ENCODE measurements around the gene RAB4B. TPM values are rescaled to one million over a fixed set of nuclear protein-coding genes. Genes with fewer than 3 reads are reported as not detected.
A peak's percentile ranks its signal among the peaks of the same experiment; 100 is the strongest.
"Not testable (repeated sequence)": the region's sequence is repeated elsewhere in the genome, so short reads cannot be mapped to it uniquely, and the experiment has no call there.

Gene RAB4B
- total RNA-seq, 8 experiments from 2014 or later: 14.5 to 23.0 (median 19.4) TPM

GRCh38 chr19:40776932-40777644 lies 959 bp upstream of the RAB4B start:
- Histone ChIP-seq H3K4me3 (peak overlapping the region; percentile 38 to 65 (median 53)), H3K4me1 (replicated peaks in 1 of 2) (peaks cover 4% of the 10 kb centered on the region in 2 donors), H3K27ac (peak overlapping the region; percentile 98 to 100)
- peak; percentile 60 to 70 (median 62) for ATAC-seq (replicated peaks in 6 of 8)
- WGBS, 10 experiments: 0 to 40% (median 27%) methylated on average over 2 to 6 of the region's 13 CpGs; no CpG with 5 or more reads in 3 of the 10 experiments
- in situ Hi-C loops (cut with MboI; ENCODE audit: low pct_unique_long_range_greater_than_20kb in 2 of 9, low sequenced_read_pairs in 9 of 9, unreplicated experiment in 9 of 9): no loop called here

GRCh38 chr19:40777645-40777936 lies 456 bp upstream of the RAB4B start:
- WGBS, 10 experiments: 0 to 17% (median 0%) methylated on average over 1 to 7 of the region's 10 CpGs; no CpG with 5 or more reads in 4 of the 10 experiments
- no peak for ATAC-seq (replicated peaks in 6 of 8)
- in situ Hi-C loops (cut with MboI; ENCODE audit: low pct_unique_long_range_greater_than_20kb in 2 of 9, low sequenced_read_pairs in 9 of 9, unreplicated experiment in 9 of 9): no loop called here
- peaks cover 4% of the 10 kb centered on the region in 2 donors for H3K4me1 ChIP-seq (replicated peaks in 1 of 2)
- peak overlapping the region; percentile 38 to 65 (median 53) for H3K4me3 ChIP-seq
- peak overlapping the region; percentile 98 to 100 for H3K27ac ChIP-seq

DNA sequence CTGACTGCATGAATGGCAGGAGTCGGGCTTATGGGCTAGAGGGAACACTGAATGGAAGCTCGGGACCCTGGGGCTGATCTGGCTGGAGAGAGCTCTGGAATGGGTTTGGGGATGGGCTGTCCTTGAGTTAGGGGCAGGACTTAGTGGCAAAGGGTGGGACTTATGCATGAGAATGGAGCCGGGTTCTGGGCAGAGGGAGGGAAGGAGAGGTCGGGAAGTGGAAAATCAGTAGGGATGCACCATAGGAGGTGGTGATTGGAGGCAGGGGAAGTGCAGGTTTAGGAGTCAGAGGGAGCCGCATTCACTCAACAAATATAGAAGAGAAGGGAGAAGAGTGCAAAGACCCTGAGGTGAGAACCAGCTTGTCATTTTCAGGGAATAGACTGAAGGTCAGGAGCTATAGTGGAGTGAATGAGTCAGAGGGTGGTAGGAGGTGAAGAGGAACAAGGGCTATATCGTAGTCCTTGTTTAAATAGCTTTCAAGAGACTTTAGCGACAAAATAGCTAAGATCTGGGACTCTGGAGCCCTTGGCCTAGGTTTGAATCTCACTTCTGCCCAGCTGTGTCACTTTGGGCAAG lies 748 bp downstream of the RAB4B start:
- in situ Hi-C loops (cut with MboI; ENCODE audit: low pct_unique_long_range_greater_than_20kb in 2 of 9, low sequenced_read_pairs in 9 of 9, unreplicated experiment in 9 of 9): no loop called here
- Histone ChIP-seq H3K4me3 (peak overlapping the region; percentile 56 to 65 (median 64)), H3K4me1 (replicated peaks in 1 of 2) (peaks cover 4% of the 10 kb centered on the region in 2 donors), H3K27ac (peak overlapping the region; percentile 91 to 92)
- 0 to 38% (median 0%) methylated on average over 1 to 4 of the region's 7 CpGs; no CpG with 5 or more reads in 2 of the 10 experiments for WGBS, 10 experiments
- ATAC-seq (replicated peaks in 6 of 8): peak in 2 of 8 experiments; percentile 0 to 60

DNA sequence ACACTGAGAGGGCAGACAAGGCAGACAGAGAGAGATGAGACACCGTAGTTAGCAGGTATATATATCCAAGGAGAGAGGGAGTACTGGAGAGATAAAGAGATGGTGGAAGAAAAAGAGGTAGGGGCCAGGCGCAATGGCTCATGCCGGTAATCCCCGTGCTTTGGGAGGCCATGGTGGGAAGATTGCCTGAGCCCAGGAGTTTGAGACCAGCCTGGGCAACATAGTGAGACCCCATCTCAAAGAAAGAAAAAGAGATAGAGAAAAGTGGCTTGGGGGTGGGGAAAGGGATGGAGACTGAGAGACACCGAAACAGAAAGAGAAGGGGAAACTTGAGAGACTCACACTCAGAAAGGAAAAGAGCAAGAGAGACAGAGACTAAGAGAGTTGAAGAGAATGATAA lies 2.5 kb downstream of the RAB4B start:
- no peak for ATAC-seq (replicated peaks in 6 of 8)
- WGBS, 10 experiments: 86 to 100% (median 97%) methylated on average over 1 to 5 of the region's 5 CpGs
- Histone ChIP-seq H3K4me1 (replicated peaks in 1 of 2) (peaks cover 4% of the 10 kb centered on the region in 2 donors), H3K4me3 (no peak overlapping the region), H3K27ac (no peak overlapping the region)
- in situ Hi-C loops (cut with MboI; ENCODE audit: low pct_unique_long_range_greater_than_20kb in 2 of 9, low sequenced_read_pairs in 9 of 9, unreplicated experiment in 9 of 9): no loop called here

GRCh38 chr19:40781140-40781539 lies 3.1 kb downstream of the RAB4B start:
- no peak for ATAC-seq (replicated peaks in 6 of 8)
- in situ Hi-C loops (cut with MboI; ENCODE audit: low pct_unique_long_range_greater_than_20kb in 2 of 9, low sequenced_read_pairs in 9 of 9, unreplicated experiment in 9 of 9): no loop called here
- Histone ChIP-seq H3K4me1 (replicated peaks in 1 of 2) (peaks cover 4% of the 10 kb centered on the region in 2 donors), H3K27ac (no peak overlapping the region), H3K4me3 (no peak overlapping the region)
- WGBS, 10 experiments: 88 to 100% (median 94%) methylated on average over 1 to 7 of the region's 7 CpGs; no CpG with 5 or more reads in 2 of the 10 experiments

DNA sequence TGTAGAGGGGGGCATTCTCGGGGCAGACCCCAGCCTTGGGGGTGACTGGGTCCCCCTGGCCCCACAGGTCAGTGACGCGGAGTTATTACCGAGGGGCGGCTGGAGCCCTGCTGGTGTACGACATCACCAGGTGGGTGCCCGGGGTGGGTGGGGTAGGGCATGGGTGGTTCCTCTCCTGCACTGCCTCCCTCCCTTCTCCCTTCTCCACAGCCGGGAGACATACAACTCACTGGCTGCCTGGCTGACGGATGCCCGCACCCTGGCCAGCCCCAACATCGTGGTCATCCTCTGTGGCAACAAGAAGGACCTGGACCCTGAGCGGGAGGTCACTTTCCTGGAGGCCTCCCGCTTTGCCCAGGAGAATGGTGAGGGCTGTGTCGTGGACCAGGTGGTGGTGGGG lies 5.7 kb downstream of the RAB4B start:
- H3K4me1 ChIP-seq (replicated peaks in 1 of 2): no peaks in the 10 kb centered on the region
- ATAC-seq (replicated peaks in 6 of 8): no peak
- in situ Hi-C loops (cut with MboI; ENCODE audit: low pct_unique_long_range_greater_than_20kb in 2 of 9, low sequenced_read_pairs in 9 of 9, unreplicated experiment in 9 of 9): no loop called here
- no peak overlapping the region for H3K4me3 ChIP-seq
- WGBS, 10 experiments: 80% methylated on average over 1 of the region's 14 CpGs; no CpG with 5 or more reads in 9 of the 10 experiments
- no peak overlapping the region for H3K27ac ChIP-seq

GRCh38 chr19:40784146-40784545 lies 6.1 kb downstream of the RAB4B start:
- H3K4me1 ChIP-seq (replicated peaks in 1 of 2); ATAC-seq (replicated peaks in 6 of 8); H3K4me3 ChIP-seq; in situ Hi-C loops (cut with MboI; ENCODE audit: low pct_unique_long_range_greater_than_20kb in 2 of 9, low sequenced_read_pairs in 9 of 9, unreplicated experiment in 9 of 9); H3K27ac ChIP-seq: not testable (repeated sequence)
- WGBS, 10 experiments: 40 to 100% (median 92%) methylated on average over 1 of the region's 2 CpGs; no CpG with 5 or more reads in 6 of the 10 experiments

- Histone ChIP-seq H3K27ac (no peak overlapping the region), H3K4me3 (no peak overlapping the region), H3K4me1 (replicated peaks in 1 of 2) (no peaks in the 10 kb centered on the region)
- no CpG with 5 or more reads among the region's 1 CpG for WGBS, 10 experiments
- in situ Hi-C loops (cut with MboI; ENCODE audit: low pct_unique_long_range_greater_than_20kb in 2 of 9, low sequenced_read_pairs in 9 of 9, unreplicated experiment in 9 of 9): no loop called here
- ATAC-seq (replicated peaks in 6 of 8): no peak
These were observed 7.5 kb downstream of the RAB4B start for GRCh38 chr19:40785526-40785925.

DNA sequence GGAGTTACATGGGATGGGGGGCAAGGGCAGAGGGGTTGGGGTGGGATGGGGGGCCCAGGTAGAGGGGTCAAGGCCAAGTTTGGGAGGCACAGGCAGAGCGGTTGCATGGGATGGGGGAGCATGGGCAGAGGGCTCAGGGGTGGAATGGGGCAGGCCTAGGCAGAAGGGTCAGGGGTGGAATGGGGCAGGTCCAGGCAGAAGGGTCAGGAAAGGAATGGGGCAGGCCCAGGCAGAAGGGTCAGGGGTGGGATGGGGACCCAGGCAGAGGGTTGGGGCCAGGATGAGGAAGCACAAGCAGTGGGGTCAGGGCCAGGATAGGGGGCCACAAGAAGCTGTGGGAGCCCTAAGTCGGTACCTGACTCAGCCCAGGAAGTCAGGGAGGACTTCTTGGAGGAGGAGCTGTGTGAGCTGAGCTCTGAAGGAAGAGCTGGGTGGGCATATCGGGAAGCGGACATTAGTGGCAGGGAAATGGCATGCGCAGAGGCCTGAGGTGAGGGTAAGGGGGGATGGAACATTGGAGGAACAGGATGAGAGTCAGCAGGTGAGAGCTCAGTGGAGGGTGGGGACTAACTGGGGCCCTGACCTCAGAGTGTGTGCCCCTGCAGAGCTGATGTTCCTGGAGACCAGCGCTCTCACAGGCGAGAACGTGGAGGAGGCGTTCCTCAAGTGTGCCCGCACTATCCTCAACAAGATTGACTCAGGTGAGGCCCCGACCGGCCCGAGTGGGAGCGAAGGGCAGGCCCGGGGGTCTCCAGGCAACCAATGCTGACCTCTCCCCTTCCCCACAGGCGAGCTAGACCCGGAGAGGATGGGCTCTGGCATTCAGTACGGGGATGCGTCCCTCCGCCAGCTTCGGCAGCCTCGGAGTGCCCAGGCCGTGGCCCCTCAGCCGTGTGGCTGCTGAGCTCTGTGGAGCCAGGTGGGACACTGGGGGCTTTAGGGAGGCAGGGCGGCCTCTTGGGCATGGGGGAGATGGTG lies 8.3 kb downstream of the RAB4B start:
- ATAC-seq (replicated peaks in 6 of 8): no peak
- 84 to 100% (median 92%) methylated on average over 1 to 8 of the region's 25 CpGs; no CpG with 5 or more reads in 4 of the 10 experiments for WGBS, 10 experiments

GRCh38 chr19:40791349-40791748 lies 13.3 kb downstream of the RAB4B start:
- Histone ChIP-seq H3K27ac (no peak overlapping the region), H3K4me3 (no peak overlapping the region), H3K4me1 (replicated peaks in 1 of 2) (no peaks in the 10 kb centered on the region)
- 51 to 95% (median 63%) methylated on average over 1 to 4 of the region's 7 CpGs; no CpG with 5 or more reads in 5 of the 10 experiments for WGBS, 10 experiments
- peak in 3 of 8 experiments; percentile 32 to 92 (median 63) for ATAC-seq (replicated peaks in 6 of 8)
- in situ Hi-C loops (cut with MboI; ENCODE audit: low pct_unique_long_range_greater_than_20kb in 2 of 9, low sequenced_read_pairs in 9 of 9, unreplicated experiment in 9 of 9): no loop called here

More for the DNA sequence above, 8.3 kb downstream of the RAB4B start:
- Histone ChIP-seq H3K4me1 (replicated peaks in 1 of 2) (no peaks in the 10 kb centered on the region), H3K4me3 (no peak overlapping the region), H3K27ac (no peak overlapping the region)
- in situ Hi-C loops (cut with MboI; ENCODE audit: low pct_unique_long_range_greater_than_20kb in 2 of 9, low sequenced_read_pairs in 9 of 9, unreplicated experiment in 9 of 9): no loop called here

DNA sequence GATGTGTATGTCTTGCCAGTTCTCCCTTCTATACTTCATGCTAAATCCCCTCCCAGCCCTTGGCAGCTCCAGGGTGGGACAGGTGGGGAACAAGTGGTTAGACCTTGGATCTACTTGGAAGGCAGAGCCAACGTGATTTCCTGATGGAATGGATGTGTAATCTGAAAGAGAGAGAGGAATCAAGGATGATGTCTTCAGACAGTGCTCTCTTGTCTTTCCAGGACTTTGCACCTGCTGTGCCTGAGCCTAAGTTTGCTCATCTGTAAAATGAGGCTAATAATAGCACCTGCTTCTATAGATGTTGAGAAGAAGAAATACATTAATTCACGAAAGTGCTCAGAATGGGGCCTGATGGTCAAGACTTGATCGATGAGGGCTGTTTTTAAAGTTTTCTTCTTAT lies 13.9 kb downstream of the RAB4B start:
- Histone ChIP-seq H3K4me3 (no peak overlapping the region), H3K27ac (no peak overlapping the region), H3K4me1 (replicated peaks in 1 of 2) (no peaks in the 10 kb centered on the region)
- ATAC-seq (replicated peaks in 6 of 8): no peak
- 46 to 100% (median 75%) methylated on average over 1 to 3 of the region's 3 CpGs; no CpG with 5 or more reads in 4 of the 10 experiments for WGBS, 10 experiments
- in situ Hi-C loops (cut with MboI; ENCODE audit: low pct_unique_long_range_greater_than_20kb in 2 of 9, low sequenced_read_pairs in 9 of 9, unreplicated experiment in 9 of 9): no loop called here

DNA sequence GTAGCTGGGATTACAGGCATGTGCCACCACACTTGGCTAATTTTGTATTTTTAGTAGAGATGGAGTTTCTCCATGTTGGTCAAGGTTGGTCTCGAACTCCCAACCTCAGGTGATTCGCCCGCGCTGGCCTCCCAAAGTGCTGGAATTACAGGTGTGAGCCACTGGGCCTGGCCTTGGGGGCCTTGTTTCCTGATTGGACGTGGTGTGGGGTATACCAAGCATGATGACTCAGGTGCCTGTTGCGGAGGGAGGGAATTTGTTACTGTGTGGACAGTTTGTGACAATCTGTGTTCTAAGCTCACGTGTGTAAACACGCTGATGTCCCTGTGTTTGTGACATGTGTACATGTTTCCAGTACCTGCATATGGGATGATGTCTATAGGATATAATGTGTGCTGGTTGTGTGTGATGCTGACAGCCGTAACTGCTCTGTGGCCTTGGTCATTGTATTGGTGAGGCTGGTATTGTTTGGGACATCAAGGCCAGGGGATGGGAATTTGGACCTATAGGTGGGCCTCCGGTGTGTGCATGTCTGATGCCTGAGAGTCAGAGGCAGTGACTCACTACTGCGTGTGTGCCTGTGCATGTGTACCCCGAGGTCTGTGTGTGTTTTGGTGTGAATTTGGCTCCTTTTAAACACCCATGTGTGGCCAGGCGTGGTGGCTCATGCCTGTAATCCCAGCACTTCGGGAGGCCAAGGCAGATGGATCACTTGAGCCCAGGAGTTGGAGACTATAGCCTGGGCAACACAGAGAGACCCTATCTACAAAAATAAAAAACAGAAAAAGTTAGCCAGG lies 19.3 kb downstream of the RAB4B start:
- in situ Hi-C loops (cut with MboI; ENCODE audit: low pct_unique_long_range_greater_than_20kb in 2 of 9, low sequenced_read_pairs in 9 of 9, unreplicated experiment in 9 of 9): no loop called here
- Histone ChIP-seq H3K27ac (peak overlapping the region; percentile 72 to 81), H3K4me1 (replicated peaks in 1 of 2) (peaks cover 22 to 23% of the 10 kb centered on the region in 2 donors), H3K4me3 (peak overlapping the region in 2 of 5 donors; percentile 72)
- ATAC-seq (replicated peaks in 6 of 8): no peak
- 78 to 100% (median 90%) methylated on average over 2 to 10 of the region's 14 CpGs; no CpG with 5 or more reads in 2 of the 10 experiments for WGBS, 10 experiments

Measured in motor neuron (in vitro differentiated cells).